Upper lobe of left lung (tissue), 4 donors: ENCODE results near the gene ARL14.

Experiments used
- CTCF ChIP-seq, 6 experiments: fragments of 450-650 bp in 4 of 6; fragments of 200-600 bp in 2 of 6; sonication (generic) in 2 of 6; IDR thresholded peaks; one replicate each; pipeline ENCODE4 v1.5.1; 2016 to 2019; ENCODE audit warnings: antibody characterized with exemption in 6 of 6
- POLR2AphosphoS5 ChIP-seq, 2 donors: sonication (generic); formaldehyde crosslinking; IDR thresholded peaks; one replicate each; pipeline ENCODE4 v1.5.1; 2017; ENCODE audit warnings: antibody characterized with exemption in 2 of 2

- no peak for TF ChIP-seq POLR2AphosphoS5 (IDR thresholded peaks at IDR 0.05)
- TF ChIP-seq CTCF (IDR thresholded peaks at IDR 0.05) = no peak
These were observed 7.4 kb downstream of the ARL14 start for GRCh38 chr3:160684368-160684740.
